MG63 (cell line): Measurements from ENCODE around the gene PRC1. TPM values are rescaled to one million over a fixed set of nuclear protein-coding genes. Genes with fewer than 3 reads are reported as not detected.
"Not testable (repeated sequence)": the region's sequence is repeated elsewhere in the genome, so short reads cannot be mapped to it uniquely, and the experiment has no call there.

Experiments used
- DNase-seq: peaks from one replicate; pipeline ENCODE4 v3.0.0-alpha.2; 2020
- H3K27me3 ChIP-seq: fragments of 250-450 bp; sonication (Bioruptor Pico); 2 replicates; pipeline ENCODE4 v1.5.1; 2020; ENCODE audit warnings: mild to moderate bottlenecking, moderate library complexity
- H3K36me3 ChIP-seq: fragments of 250-450 bp; sonication (Bioruptor Pico); 2 replicates; pipeline ENCODE4 v1.5.1; 2020; ENCODE audit warnings: mild to moderate bottlenecking, moderate library complexity
- H3K4me3 ChIP-seq: fragments of 250-450 bp; sonication (Bioruptor Pico); 2 replicates; pipeline ENCODE4 v1.5.1; 2020; ENCODE audit warnings: mild to moderate bottlenecking, moderate library complexity
- H3K9me3 ChIP-seq: fragments of 250-450 bp; sonication (Bioruptor Pico); 2 replicates; pipeline ENCODE4 v1.5.1; 2020; ENCODE audit warnings: mild to moderate bottlenecking, moderate library complexity
- total RNA-seq: library from RNA; depleted of rRNA; stranded (reverse); fragments of >200 nt; shearing (Covaris generic); gene quantifications from 2 replicates; pipeline ENCODE4 v1.2.3, GENCODE V29; 2014; ENCODE audit warnings: low replicate concordance; rRNA removed

The PRC1 gene, protein sequence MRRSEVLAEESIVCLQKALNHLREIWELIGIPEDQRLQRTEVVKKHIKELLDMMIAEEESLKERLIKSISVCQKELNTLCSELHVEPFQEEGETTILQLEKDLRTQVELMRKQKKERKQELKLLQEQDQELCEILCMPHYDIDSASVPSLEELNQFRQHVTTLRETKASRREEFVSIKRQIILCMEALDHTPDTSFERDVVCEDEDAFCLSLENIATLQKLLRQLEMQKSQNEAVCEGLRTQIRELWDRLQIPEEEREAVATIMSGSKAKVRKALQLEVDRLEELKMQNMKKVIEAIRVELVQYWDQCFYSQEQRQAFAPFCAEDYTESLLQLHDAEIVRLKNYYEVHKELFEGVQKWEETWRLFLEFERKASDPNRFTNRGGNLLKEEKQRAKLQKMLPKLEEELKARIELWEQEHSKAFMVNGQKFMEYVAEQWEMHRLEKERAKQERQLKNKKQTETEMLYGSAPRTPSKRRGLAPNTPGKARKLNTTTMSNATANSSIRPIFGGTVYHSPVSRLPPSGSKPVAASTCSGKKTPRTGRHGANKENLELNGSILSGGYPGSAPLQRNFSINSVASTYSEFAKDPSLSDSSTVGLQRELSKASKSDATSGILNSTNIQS
- total RNA-seq, result 231 and 268 TPM in 2 replicates

DNA sequence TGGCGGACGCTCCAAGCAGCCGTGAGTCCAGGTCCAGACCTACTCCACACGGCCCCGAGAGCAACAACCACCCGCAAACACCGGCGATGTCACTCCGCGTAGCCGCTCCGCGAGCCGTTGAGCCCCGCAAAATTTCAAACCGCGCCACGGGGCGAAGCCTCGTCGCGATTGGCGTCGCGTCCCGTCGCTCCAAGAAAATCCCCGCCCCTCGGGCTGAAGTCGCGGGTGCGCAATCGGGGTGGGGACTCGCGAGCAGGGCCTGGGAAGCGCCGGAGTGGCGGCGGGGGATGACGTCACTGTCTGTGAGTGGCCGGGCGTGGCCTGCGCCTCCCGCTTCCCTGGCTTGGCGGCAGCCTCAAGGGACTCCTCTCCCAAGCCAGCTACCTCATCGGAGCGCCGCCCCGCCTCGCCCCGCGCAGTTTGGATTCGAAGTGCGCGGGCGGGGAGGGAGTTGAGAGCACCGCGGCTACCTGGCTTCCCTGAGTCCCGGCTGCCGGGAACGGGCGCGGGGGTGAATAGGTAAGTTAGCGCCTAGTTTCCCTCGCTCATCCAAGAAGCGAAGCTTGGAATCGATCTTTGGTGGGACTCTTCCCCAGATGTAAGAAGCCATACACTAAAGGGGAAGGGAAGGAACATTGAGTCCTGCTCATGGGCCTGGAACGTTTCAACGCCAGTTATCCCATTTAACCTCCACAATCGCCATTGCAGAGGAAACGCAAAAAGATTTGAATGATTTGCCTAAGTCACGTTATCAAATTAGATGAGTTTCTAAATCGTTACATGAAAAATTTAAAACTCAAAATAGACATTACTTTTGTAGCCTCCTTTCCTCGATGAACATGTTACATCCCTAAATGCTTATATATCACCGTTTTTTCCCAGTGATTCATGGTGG lies at the start of gene PRC1:
Gene PRC1 (minus strand): TSS at position 119 of the 895 bp plus-strand sequence. CDS start 118 bp downstream, at position 1.
- DNase-seq, result peak; percentile 99
- Histone ChIP-seq H3K9me3 (no peaks in the 10 kb centered on the region), H3K4me3 (peak within 1 kb of the TSS; percentile 94), H3K27me3 (no peaks in the 10 kb centered on the region), H3K36me3 (peaks cover 33% of the 10 kb centered on the region)

DNA sequence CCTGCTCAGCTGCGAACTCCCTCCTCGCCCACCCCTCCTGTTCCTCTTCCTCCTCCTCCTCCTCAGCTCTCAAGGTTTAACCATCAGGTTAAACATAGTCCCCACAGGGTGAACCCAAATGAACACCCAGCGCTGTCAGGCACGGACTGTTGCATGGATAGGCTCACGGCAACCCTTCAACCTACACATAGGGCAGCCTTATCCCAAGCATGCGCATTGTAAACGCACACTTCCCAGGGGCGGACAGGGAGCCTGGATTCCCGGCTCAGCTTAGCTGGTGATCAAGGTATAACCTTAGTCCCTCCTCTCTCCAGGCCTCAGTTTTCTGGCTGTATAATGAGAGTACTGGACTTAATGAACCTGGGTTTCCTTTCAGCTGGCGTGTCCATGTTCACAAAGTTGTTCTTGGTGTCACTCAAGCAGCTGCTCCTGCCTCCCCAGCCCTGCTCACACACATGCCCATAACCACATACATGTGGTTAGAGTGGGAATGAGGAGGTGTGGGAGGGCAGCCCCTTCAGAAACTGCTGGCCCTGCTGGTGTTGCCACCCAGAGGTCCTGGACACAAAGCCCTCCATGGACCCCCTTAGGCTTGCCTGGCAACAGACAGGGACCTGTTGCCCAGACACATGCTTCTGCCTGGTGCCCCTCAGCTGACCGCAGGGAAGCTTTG lies 49.0 kb upstream of the PRC1 start:
- no peaks in the 10 kb centered on the region for H3K9me3 ChIP-seq
- H3K36me3 ChIP-seq, result no peaks in the 10 kb centered on the region
- H3K27me3 ChIP-seq, result 0 out of 2 replicates have a peak, but pooled peaks cover 3% of the 10 kb centered on the region
- no peak overlapping the region for H3K4me3 ChIP-seq
- DNase-seq, result no peak

DNA sequence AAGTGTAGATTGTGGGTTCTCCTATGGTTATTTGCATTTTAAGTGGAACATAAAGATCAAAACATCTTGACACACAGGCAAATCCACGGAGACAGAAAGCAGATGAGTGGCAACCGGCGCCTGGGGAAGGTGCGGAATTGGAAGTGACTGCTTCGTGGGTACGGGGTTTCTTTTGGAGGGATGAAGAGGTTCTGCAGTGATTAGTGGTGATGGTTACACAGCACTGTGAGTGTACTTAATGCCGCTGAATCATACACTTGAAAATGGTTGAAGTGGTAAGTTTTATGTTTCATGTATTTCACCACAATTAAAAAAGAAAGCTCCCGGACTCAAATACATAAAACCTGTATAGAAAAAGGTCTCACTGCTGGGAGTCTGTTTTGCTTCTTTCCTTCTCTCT lies 46.5 kb upstream of the PRC1 start:
- DNase-seq, result no peak

DNA sequence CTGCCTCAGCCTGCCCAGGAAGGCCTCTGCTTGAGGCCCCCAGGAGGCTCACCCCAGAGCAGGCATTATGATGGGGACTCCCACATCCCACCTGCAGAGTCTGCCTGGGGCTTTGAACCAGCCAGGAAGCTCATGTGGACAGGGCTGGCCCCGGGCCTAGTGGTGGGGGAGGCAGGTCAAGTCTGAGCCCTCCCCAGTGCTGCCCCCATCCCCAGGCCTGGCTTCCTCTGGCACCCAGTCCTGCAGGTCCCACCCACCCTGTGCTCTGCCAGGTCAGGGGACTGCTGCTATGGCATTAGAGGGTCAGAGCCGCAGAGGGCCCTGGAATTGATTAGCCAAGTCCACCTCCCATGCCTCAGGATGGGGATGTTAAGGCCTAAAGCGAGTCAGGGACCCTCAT lies 45.7 kb upstream of the PRC1 start:
- H3K4me3 ChIP-seq, result no peak overlapping the region
- no peak for DNase-seq
- H3K9me3 ChIP-seq, result no peaks in the 10 kb centered on the region
- no peaks in the 10 kb centered on the region for H3K36me3 ChIP-seq
- peaks cover 3% of the 10 kb centered on the region; the same call in 1 of the 2 replicates for H3K27me3 ChIP-seq

More for the DNA sequence above, 46.5 kb upstream of the PRC1 start:
- no peaks in the 10 kb centered on the region for H3K9me3 ChIP-seq
- H3K4me3 ChIP-seq, result no peak overlapping the region
- H3K27me3 ChIP-seq, result peaks cover 1% of the 10 kb centered on the region; the same call in 1 of the 2 replicates
- no peaks in the 10 kb centered on the region for H3K36me3 ChIP-seq

DNA sequence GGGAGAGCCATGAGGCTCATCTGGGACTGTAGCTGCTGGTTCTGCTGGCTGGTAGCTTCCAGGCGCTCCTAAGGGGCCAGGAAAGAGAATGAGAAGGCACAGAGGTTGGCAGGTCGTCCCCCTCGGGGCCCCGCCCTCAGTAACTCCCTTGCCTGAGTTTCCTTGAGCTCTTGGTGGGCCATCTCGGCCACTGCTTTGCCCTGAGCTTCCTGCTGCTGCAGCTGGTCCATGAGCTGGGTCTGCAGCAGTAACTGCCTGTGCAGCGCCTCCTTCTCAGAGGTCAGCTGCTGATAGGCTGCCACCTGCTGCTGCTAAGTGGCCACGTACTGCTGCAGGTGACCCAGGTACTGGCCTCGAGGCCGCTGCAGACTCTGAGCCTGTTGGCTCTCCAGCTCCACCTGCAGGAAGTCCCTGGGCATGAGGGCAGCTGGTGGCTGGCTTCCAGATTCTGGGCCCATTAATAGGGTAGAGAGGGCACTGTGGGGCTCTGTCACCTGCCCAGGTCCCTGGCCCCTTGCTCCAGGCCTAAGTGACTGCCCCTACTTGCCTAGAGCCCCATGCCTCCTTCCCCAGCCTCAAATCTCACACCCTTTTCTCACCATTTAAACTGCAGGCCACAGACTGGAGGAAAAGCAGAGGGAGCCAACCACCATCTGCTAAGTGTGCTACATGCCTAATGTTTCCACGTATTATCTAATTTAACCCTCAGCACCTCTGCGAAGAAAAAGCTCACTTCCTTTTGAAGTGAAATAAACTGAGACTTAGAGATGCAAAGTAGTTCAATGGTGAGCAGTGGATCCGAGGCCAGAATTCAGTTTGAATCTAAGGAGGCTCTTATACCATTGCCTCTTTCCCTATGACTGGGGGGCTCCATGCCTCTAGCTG lies 38.8 kb upstream of the PRC1 start:
- no peak overlapping the region for H3K4me3 ChIP-seq
- no peak for DNase-seq
- H3K36me3 ChIP-seq, result no peaks in the 10 kb centered on the region
- H3K27me3 ChIP-seq, result peaks cover 3% of the 10 kb centered on the region; the same call in 1 of the 2 replicates
- H3K9me3 ChIP-seq, result no peaks in the 10 kb centered on the region

DNA sequence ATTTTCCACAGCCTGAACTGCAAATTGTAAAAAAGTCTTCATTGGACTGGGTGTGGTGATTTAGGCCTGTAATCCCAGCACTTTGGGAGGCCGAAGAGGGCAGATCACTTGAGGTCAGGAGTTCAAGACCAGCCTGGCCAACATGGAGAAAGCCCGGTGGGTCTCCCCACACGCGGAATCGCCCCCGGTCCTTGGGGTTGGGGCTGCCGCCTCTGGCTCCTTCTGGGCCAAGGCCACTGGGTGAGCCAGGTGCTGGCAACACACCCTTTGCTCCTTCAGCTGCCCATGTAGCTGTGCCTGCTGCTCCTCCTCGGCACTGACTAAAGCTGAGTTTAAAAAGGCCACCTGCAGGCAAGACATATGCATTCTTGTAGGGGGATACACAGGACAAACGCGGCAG lies 37.5 kb upstream of the PRC1 start:
- H3K27me3 ChIP-seq, result peaks cover 3% of the 10 kb centered on the region; the same call in 1 of the 2 replicates
- H3K9me3 ChIP-seq, result no peaks in the 10 kb centered on the region
- no peak for DNase-seq
- H3K36me3 ChIP-seq, result no peaks in the 10 kb centered on the region
- H3K4me3 ChIP-seq, result no peak overlapping the region

DNA sequence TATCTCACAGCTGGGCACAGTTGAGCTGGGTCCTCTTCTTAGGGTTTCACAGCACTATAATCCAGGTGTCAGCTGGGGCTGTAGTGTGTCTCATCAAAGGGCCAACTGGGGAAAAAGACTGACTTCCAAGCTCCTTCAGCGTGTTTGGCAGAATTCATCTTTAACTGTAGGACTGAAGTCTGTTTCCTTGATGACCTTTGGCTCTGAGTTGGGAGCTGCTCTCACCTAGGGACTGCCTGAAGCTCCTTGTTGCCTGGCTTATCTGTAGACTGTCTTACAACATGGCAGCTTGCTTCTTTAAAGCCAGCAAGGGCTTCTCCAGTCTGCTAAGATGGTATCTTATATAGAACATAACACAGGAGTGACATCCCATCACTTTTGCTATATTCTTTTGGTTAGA lies 33.3 kb upstream of the PRC1 start:
- Histone ChIP-seq H3K36me3 (no peaks in the 10 kb centered on the region), H3K9me3 (no peaks in the 10 kb centered on the region), H3K27me3 (no peaks in the 10 kb centered on the region), H3K4me3 (no peak overlapping the region)
- DNase-seq, result no peak

DNA sequence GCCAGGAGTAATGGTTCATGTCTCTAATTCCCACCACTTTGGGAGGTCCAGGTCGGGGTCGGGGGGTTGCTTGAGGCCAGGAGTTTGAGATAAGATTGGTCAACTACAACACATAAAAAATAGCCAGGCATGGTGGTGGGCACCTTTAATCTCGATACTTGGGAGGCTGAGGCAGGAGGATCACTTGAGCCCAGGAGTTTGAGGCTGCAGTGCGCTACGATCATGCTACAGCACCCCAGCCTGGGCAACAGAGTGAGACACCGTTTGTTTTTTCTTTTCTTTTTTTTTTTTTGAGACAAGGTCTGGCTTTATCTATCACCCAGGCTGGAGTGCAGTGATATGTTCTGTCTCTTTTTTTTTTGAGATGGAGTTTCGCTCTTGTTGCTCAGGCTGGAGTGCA lies 29.4 kb upstream of the PRC1 start:
- no peaks in the 10 kb centered on the region for H3K9me3 ChIP-seq
- no peaks in the 10 kb centered on the region for H3K27me3 ChIP-seq
- no peak overlapping the region for H3K4me3 ChIP-seq
- DNase-seq, result no peak
- 0 out of 2 replicates have a peak, but pooled peaks cover 2% of the 10 kb centered on the region for H3K36me3 ChIP-seq

DNA sequence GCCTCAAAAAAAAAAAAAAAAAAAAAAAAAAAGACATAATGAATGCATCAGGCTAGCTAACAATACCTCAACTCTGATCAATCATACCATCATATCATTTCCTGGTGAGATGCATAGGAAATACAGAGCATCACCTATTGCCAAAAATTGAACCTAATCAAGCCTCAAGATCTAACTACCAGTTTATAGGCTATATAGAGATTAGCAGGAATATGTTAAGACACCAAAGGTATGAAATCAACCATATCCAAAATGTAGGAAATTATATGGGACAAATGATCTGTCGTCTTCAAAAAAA lies 28.4 kb upstream of the PRC1 start:
- no peaks in the 10 kb centered on the region for H3K27me3 ChIP-seq
- H3K4me3 ChIP-seq, result peak overlapping the region; percentile 80
- H3K9me3 ChIP-seq, result no peaks in the 10 kb centered on the region
- 0 out of 2 replicates have a peak, but pooled peaks cover 2% of the 10 kb centered on the region for H3K36me3 ChIP-seq
- no peak for DNase-seq

DNA sequence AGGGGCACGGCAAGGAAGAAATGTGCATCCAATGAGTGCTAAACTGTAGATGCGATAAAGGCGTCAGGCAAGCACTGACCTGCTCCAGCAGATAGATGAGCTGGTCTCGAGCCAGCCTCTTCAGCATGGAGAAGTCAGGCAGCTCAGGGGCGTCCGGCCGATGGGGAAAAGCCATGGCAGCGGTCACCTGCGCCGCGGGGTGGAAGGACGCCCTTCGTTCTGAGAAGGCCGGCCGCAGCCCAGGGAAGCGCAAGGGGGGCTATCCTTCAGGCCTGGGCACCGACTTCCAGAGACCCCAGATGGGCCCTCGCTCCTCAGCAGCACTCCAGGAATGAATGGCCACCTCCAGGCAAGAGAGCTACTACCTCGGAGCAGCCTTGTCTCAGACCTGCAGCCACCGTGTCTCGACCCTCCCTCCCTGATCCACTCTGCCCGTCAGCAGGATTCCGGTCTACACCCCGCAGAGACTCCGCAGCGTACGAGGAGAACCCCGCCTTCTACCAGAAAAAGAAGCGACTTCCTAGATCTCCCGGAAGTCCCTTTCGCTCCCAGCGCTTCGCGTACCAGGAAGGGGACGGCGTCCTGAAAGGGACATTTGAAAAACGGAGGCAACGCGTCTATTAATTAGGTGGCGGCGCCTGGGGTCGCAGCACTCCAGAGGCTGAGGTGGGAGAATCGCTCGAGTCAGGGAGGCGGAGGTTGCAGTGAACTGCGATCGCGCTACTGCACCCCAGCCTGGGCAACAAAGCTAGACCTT lies 27.9 kb upstream of the PRC1 start, which contains the start of gene VPS33B:
Gene VPS33B (minus strand): TSS at position 520 of the 757 bp plus-strand sequence. CDS start 345 bp downstream, at position 175.
- DNase-seq, result peak; percentile 86
- Histone ChIP-seq H3K9me3 (no peaks in the 10 kb centered on the region), H3K36me3 (0 out of 2 replicates have a peak, but pooled peaks cover 2% of the 10 kb centered on the region), H3K4me3 (peak within 1 kb of the TSS; percentile 80), H3K27me3 (no peaks in the 10 kb centered on the region)

DNA sequence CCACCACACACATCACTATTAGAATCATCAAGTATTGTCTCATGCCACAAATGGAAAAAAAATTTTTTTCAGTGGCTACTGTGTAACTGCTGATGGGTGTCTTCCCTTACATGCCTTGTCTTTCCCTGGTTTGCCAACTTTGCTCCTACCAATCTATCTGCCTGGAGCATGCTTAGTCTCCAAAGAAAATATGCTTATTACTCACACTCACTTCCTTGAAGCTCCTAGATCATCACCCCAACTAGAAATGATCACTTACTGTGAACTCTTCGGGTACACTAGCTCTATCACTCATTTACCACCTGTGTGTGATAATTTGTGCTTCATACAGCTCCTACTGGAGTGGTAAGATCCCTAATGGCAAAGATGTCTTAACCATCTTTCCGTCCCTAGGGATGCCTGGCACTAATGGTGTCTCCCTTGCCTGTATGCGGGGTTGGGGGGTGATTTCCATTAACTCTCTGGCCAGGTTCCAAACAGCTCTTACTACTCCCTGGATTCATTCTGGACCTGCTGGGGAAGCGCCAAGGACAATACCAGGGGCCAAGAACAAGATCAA lies 27.3 kb upstream of the PRC1 start:
- Histone ChIP-seq H3K4me3 (peak overlapping the region; percentile 80), H3K36me3 (peaks cover 7% of the 10 kb centered on the region), H3K9me3 (no peaks in the 10 kb centered on the region), H3K27me3 (no peaks in the 10 kb centered on the region)
- DNase-seq, result no peak

DNA sequence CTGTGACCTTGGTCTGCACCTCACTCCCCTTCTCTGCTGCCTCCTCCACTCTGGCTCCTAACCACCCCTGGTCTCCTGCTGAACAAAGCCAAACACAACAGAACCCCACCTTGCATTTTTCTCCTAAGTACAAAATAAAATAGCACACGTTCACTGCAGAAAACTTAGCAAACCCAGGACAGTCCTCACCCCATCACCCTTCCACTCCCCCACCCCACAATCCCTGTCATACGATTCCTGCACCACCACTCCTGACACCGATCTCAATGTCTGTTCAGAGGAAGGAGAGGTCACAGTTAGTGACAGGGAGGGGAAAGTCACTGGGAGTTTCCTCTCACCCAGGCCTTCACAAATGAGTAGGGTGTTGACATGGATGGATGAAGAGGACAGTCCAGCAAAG lies 23.8 kb upstream of the PRC1 start:
- H3K9me3 ChIP-seq, result no peaks in the 10 kb centered on the region
- no peaks in the 10 kb centered on the region for H3K27me3 ChIP-seq
- DNase-seq, result no peak

DNA sequence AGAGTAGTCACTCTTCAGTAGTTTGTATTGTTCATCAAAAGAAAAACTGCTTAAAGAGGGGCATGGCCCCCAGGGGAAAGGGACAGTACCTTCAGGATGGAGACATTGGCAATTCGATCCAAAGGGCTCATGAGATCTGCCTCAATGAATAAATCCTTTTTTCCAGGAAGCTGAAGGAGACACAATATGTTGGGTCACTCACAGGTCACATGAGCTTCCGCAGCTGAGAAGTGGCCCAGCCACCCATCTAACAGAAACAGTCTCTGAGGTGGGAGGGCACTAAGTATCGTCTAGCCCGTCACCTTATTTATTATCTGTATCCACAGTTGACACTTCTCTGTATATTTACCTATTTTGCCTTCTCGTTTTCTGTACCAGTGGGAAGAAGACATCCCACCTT lies 23.4 kb upstream of the PRC1 start:
- Histone ChIP-seq H3K27me3 (no peaks in the 10 kb centered on the region), H3K9me3 (no peaks in the 10 kb centered on the region), H3K4me3 (no peak overlapping the region), H3K36me3 (peaks cover 15% of the 10 kb centered on the region)
- DNase-seq, result no peak

More for the DNA sequence above, 23.8 kb upstream of the PRC1 start:
- Histone ChIP-seq H3K4me3 (no peak overlapping the region), H3K36me3 (peaks cover 14% of the 10 kb centered on the region)

DNA sequence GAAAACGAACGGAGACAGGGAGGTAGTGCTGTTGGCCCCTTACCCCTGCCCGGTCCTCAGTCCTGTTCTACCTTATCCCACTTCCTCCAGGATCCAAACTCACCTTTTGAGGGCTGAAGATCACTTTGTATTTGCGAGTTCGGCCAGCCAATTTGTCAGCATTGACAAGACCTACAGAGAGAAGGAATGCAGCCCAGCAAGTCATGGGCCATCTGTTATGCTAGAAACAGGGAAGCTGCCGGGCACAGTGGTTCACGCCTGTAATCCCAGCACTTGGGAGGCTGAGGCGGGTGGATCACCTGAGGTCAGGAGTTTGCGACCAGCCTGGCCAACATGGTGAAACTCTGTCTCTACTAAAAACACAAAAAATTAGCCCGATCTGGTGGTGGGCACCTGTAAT lies 19.4 kb upstream of the PRC1 start:
- not testable (repeated sequence) for H3K4me3 ChIP-seq, H3K9me3 ChIP-seq, H3K27me3 ChIP-seq, DNase-seq
- peaks cover 18% of the 10 kb centered on the region for H3K36me3 ChIP-seq

DNA sequence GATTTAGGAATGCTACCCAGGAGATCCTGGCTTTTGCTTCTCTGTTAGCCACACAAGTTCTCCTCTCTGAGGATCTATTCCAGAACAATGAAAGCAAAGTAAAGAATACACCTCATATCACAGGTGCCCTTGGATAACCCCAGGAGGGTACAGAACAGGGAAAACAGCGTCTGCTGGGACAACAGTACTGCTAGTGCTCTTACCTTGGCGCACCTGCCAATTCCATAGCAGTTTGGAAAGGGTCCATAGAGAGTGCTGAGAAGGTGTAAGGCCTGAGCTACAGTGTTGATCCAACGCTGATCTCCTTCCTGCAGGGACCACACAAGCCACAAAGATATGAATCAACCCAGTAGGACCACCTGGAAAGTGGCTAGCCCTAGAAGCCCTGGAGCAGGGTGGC lies 12.9 kb upstream of the PRC1 start:
- no peaks in the 10 kb centered on the region for H3K9me3 ChIP-seq
- H3K36me3 ChIP-seq, result peaks cover 33% of the 10 kb centered on the region
- H3K27me3 ChIP-seq, result no peaks in the 10 kb centered on the region
- H3K4me3 ChIP-seq, result no peak overlapping the region
- DNase-seq, result no peak
